Esophagus muscularis mucosa (tissue), 4 donors: ENCODE results near the gene MYOF. TPM values are rescaled to one million over a fixed set of nuclear protein-coding genes. Genes with fewer than 3 reads are reported as not detected.
A peak's percentile ranks its signal among the peaks of the same experiment; 100 is the strongest.
"Not testable (repeated sequence)": the region's sequence is repeated elsewhere in the genome, so short reads cannot be mapped to it uniquely, and the experiment has no call there.

Source experiments
- DNase-seq: peaks from one replicate; pipeline ENCODE4 v3.0.0-alpha.2; 2017; ENCODE audit errors: extremely low spot score
- H3K27ac ChIP-seq, 4 donors: fragments of 200-600 bp; sonication (generic); replicated peaks in 1 of 4; 1 replicate in 3 of 4; 2 replicates in 1 of 4; pipeline ENCODE4 v1.5.1; 2016 to 2019; ENCODE audit warnings: mild to moderate bottlenecking in 1 of 4
- H3K27me3 ChIP-seq, 4 donors: fragments of 200-600 bp; sonication (generic); one replicate each; pipeline versions ENCODE4 v1.5.1 to v1.6.0; 2016 to 2019
- H3K36me3 ChIP-seq, 4 donors: fragments of 200-600 bp; sonication (generic); one replicate each; pipeline ENCODE4 v1.5.1; 2016 to 2019
- H3K4me1 ChIP-seq, 4 donors: fragments of 200-600 bp; sonication (generic); one replicate each; pipeline ENCODE4 v1.5.1; 2016 to 2019
- H3K4me3 ChIP-seq, 4 donors: fragments of 200-600 bp; sonication (generic); 1 replicate in 2 of 4; 2 replicates in 2 of 4; pipeline ENCODE4 v1.5.1; 2016 to 2019; ENCODE audit warnings: mild to moderate bottlenecking in 4 of 4, moderate library complexity in 1 of 4
- H3K9me3 ChIP-seq, 4 donors: fragments of 200-600 bp; sonication (generic); 1 replicate in 3 of 4; 2 replicates in 1 of 4; pipeline ENCODE4 v1.5.1; 2016 to 2019
- EP300 ChIP-seq: sonication (generic); formaldehyde crosslinking; IDR thresholded peaks from one replicate; pipeline ENCODE4 v1.6.1; 2017; ENCODE audit warnings: antibody characterized with exemption
- POLR2A ChIP-seq: fragments of 450-650 bp; IDR thresholded peaks from one replicate; pipeline ENCODE4 v1.6.1; 2017; ENCODE audit warnings: antibody characterized with exemption, moderate library complexity, mild to moderate bottlenecking, low read depth
- POLR2AphosphoS5 ChIP-seq, 2 donors: sonication (generic); formaldehyde crosslinking; IDR thresholded peaks; one replicate each; pipeline ENCODE4 v1.6.1; 2017; ENCODE audit warnings: antibody characterized with exemption in 2 of 2
- WGBS: methylation state at CpG from one replicate; pipeline ENCODE4 v1.1.5; 2018; 5-methylcytosine and 5-hydroxymethylcytosine counted together
- intact Hi-C: fragments of 100-400 bp; cut with DNase I; formaldehyde crosslinking; loops from one replicate; pipeline ENCODE4 v1.15.1; 2023
- total RNA-seq, 4 donors: library from RNA; depleted of rRNA; stranded (reverse); fragments of >200 nt; gene quantifications; one replicate each; pipeline versions ENCODE4 v1.1.0 to v1.2.1, GENCODE V29; 2016
- TF ChIP-seq, protein P1 (sequence below), 3 experiments: fragments of 200-600 bp in 2 of 3; fragments of 450-650 bp in 1 of 3; sonication (generic) in 2 of 3; IDR thresholded peaks; one replicate each; pipeline ENCODE4 v1.5.1; 2017 to 2019; ENCODE audit warnings: antibody characterized with exemption in 3 of 3, mild to moderate bottlenecking in 2 of 3, moderate library complexity in 1 of 3

Gene MYOF
- total RNA-seq, 4 donors from 2014 or later: 71.2 to 120 (median 97.3) TPM

DNA sequence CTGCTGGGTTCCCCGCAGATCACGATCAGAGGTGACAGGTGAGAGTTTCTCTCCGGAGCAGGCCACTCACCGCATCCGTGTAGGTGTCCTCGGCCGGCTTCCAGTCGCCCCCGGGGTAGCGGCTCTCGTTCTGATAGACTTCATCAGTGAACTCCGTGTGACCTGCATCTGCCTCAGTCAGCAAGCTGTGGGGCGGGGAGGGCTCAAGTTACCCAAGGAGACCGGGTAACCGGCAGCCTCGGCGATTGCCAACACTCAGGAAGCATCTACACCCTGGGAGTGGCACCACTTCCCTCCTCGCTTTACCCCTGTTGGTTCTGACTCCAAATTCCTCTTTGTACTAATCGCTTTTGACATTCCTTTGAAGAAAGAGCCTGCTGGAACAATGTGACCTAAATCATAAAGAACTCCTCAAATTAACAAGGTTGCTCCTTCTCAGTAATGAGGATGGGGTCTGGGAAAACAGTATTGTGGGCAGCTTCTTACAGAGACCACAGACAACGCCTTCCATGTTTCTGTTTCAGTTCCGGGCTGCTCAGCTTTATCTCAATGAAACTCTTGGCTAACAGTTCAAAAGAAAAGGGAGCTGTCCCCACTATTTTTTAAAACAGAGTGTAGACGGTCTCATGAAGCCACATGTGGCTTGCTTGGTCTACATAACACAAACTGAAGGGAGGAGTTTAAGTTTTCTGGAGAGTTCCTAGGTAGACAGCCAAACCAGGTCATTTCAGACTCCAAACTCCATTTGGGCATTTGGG lies 118.1 kb downstream of the MYOF start:
- no peak for TF ChIP-seq POLR2A
- no peak for TF ChIP-seq EP300
- TF ChIP-seq, protein P1, sequence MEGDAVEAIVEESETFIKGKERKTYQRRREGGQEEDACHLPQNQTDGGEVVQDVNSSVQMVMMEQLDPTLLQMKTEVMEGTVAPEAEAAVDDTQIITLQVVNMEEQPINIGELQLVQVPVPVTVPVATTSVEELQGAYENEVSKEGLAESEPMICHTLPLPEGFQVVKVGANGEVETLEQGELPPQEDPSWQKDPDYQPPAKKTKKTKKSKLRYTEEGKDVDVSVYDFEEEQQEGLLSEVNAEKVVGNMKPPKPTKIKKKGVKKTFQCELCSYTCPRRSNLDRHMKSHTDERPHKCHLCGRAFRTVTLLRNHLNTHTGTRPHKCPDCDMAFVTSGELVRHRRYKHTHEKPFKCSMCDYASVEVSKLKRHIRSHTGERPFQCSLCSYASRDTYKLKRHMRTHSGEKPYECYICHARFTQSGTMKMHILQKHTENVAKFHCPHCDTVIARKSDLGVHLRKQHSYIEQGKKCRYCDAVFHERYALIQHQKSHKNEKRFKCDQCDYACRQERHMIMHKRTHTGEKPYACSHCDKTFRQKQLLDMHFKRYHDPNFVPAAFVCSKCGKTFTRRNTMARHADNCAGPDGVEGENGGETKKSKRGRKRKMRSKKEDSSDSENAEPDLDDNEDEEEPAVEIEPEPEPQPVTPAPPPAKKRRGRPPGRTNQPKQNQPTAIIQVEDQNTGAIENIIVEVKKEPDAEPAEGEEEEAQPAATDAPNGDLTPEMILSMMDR (IDR thresholded peaks at IDR 0.05): no peak
- TF ChIP-seq POLR2AphosphoS5 (IDR thresholded peaks at IDR 0.05): no peak
- intact Hi-C loops: no loop called here
- Histone ChIP-seq H3K4me3 (no peak overlapping the region), H3K27ac (peak overlapping the region in 2 of 4 donors; percentile 6 to 52), H3K9me3 (no peaks in the 10 kb centered on the region), H3K27me3 (no peaks in the 10 kb centered on the region), H3K4me1 (no peaks in the 10 kb centered on the region), H3K36me3 (peaks cover 56 to 100% (median 73%) of the 10 kb centered on the region in 4 donors)
- no peak for DNase-seq
- WGBS: 76% methylated on average over 22 of the region's 22 CpGs

DNA sequence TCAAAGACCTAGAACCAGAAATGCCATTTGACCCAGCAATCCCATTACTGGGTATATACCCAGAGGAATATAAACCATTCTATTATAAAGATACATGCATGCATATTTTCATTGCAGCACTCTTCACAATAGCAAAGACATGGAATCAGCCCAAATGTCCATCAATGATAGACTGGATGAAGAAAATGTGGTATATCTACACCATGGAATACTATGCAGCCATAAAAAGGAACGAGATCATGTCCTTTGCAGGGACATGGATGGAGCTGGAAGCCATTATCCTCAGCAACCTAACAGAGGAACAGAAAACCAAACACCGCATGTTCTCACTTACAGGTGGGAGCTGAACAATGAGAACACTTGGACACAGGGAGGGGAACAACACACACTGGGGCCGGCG lies 123.7 kb downstream of the MYOF start:
- H3K27me3 ChIP-seq, H3K4me3 ChIP-seq, H3K4me1 ChIP-seq, H3K27ac ChIP-seq, DNase-seq, H3K9me3 ChIP-seq: not testable (repeated sequence)
- intact Hi-C loops: loop anchor here (10.0 kb wide), 1 partner anchor 274 kb away; no protein-coding TSS in a partner anchor
- 95% methylated on average over 4 of the region's 4 CpGs for WGBS
- H3K36me3 ChIP-seq: peaks cover 71 to 99% (median 75%) of the 10 kb centered on the region in 4 donors

DNA sequence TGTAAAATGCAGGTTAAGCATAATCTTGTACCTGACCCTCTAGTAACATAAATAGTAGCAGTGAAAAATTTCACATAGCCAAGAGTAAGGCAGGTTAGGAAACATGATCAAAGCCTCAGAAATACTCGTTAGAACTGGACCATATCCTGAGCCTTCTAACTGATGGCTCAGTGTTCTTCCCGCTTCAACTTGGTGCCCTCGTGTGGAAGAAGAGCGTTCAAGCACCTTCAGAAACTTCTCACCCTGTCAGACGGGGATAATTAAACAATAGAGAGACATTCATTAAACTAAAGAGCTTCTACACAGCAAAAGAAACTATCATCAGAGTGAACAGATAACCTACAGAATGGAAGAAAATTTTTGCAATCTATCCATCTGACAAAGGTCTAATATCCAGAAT lies 124.5 kb downstream of the MYOF start:
- peak; percentile 24 for DNase-seq
- TF ChIP-seq, protein P1 (IDR thresholded peaks at IDR 0.05): peak; percentile 22 to 55 (median 24)
- TF ChIP-seq EP300 (no peak), POLR2AphosphoS5 (IDR thresholded peaks at IDR 0.05) (no peak), POLR2A (no peak)
- no peaks in the 10 kb centered on the region for H3K27me3 ChIP-seq
- 24% methylated on average over 5 of the region's 5 CpGs for WGBS
- H3K27ac ChIP-seq: no peak overlapping the region
- no peak overlapping the region for H3K4me3 ChIP-seq
- peaks cover 0 to 4% (median 2%) of the 10 kb centered on the region in 4 donors for H3K9me3 ChIP-seq
- intact Hi-C loops: loop anchor here (10.0 kb wide), 1 partner anchor 273 kb away; no protein-coding TSS in a partner anchor
- no peaks in the 10 kb centered on the region for H3K4me1 ChIP-seq
- H3K36me3 ChIP-seq: peaks cover 71 to 98% (median 75%) of the 10 kb centered on the region in 4 donors

DNA sequence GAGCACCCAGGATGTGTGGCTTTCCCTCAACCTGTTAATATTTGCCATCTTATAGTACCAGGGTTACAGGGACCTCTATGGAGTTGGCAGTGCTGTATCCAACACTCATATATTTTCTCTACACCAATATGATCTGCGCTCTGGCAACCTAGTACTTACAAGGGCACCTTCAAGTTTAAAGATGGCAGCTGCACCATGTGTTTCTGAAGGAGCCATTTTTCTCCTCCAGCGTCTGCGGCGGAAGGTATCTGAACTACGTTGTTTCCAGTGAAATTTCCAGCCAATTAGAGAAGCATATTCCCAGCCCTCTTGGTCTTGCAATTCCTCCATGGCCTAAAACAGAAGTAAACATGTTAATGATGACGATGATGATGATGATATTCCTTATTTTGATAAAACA lies 125.6 kb downstream of the MYOF start:
- TF ChIP-seq, protein P1 (IDR thresholded peaks at IDR 0.05): no peak
- TF ChIP-seq POLR2AphosphoS5 (IDR thresholded peaks at IDR 0.05) (no peak), POLR2A (no peak), EP300 (no peak)
- peaks cover 79 to 97% (median 83%) of the 10 kb centered on the region in 4 donors for H3K36me3 ChIP-seq

DNA sequence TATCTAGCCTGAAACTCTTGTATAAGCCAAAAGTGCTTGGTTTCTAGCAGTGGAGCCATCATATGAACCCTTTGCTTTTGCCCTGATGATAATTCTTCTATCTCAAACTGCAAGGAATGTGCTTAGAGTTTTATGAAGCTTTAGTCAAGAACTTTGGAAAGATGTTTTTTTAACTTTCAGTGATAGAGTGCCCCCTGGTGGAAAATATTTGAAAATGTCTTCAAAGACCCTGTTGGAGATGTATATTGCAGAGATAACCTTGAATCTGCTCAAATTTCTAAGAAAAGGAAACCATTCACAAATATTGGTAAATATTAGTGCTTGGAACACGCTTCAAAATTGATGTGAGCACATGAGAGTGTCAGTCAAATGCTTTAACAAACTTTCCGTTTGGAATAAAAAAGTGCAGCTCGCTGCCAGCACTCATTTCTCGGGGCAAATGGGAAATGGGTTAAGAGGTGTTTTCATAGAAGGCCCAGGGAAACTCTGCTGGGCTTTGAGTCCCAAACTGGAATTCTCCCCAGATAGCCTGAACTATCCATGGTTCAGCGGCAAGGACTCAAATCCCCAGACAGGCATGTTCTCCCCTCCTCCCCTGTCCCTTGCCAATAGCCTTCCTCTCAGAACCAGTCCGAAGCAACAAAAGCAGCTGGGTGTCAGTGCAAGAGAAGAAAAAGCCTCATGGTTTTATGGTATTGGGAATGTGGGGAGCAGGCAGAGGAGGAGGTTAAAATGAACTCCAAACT lies 129.3 kb downstream of the MYOF start:
- no peak overlapping the region for H3K4me3 ChIP-seq
- intact Hi-C loops: loop anchor here (10.0 kb wide), 1 partner anchor 268 kb away; no protein-coding TSS in a partner anchor
- peak; percentile 17 for DNase-seq
- H3K27ac ChIP-seq: no peak overlapping the region
- TF ChIP-seq, protein P1 (IDR thresholded peaks at IDR 0.05): peak; percentile 56 to 74 (median 64)
- TF ChIP-seq POLR2AphosphoS5 (IDR thresholded peaks at IDR 0.05) (no peak), EP300 (no peak), POLR2A (no peak)
- 59% methylated on average over 5 of the region's 6 CpGs for WGBS
- H3K27me3 ChIP-seq: no peaks in the 10 kb centered on the region
- no peaks in the 10 kb centered on the region for H3K4me1 ChIP-seq
- peaks cover 79 to 99% (median 87%) of the 10 kb centered on the region in 4 donors for H3K36me3 ChIP-seq
- H3K9me3 ChIP-seq: no peaks in the 10 kb centered on the region

More for the DNA sequence above, 125.6 kb downstream of the MYOF start:
- Histone ChIP-seq H3K9me3 (peaks cover 0 to 4% (median 2%) of the 10 kb centered on the region in 4 donors), H3K27ac (no peak overlapping the region), H3K4me1 (no peaks in the 10 kb centered on the region), H3K27me3 (no peaks in the 10 kb centered on the region), H3K4me3 (no peak overlapping the region)
- DNase-seq: no peak
- intact Hi-C loops: loop anchor here (10.0 kb wide), 1 partner anchor 272 kb away; no protein-coding TSS in a partner anchor
- 89% methylated on average over 6 of the region's 6 CpGs for WGBS
